H1 (cell line): ENCODE results near the gene UGT1A8. TPM values are rescaled to one million over a fixed set of nuclear protein-coding genes. Genes with fewer than 3 reads are reported as not detected.
A peak's percentile ranks its signal among the peaks of the same experiment; 100 is the strongest.

ENCODE experiments used
- CTCF ChIA-PET: fragments of 300-600 bp; sonication (Branson Sonifier 250); formaldehyde crosslinking; loops from one replicate; lab custom pipeline; 2021; ENCODE audit not compliant: partially characterized antibody; lab: Charles Lee
- POLR2A ChIA-PET: fragments of 300-600 bp; sonication (Branson Sonifier 250); formaldehyde crosslinking; loops from one replicate; lab custom pipeline; 2021; ENCODE audit warnings: inconsistent platforms; ENCODE audit not compliant: partially characterized antibody; lab: Charles Lee
- DNase-seq, 2 experiments: peaks; one replicate each; pipeline versions ENCODE4 v3.0.0 to v3.0.0-alpha.2; 2010 to 2022; ENCODE audit warnings: low spot score in 2 of 2, low read depth in 1 of 2, mixed read lengths in 1 of 2
- FAIRE-seq: peaks from 2 replicates; lab custom pipeline; 2011; peaks lifted over from hg19 to GRCh38; lab: Jason Lieb, UNC
- H2AFZ ChIP-seq: 2 replicates; pipeline ENCODE4 v1.8.1; 2012; ENCODE audit warnings: low read length, inconsistent platforms
- H2AK5ac ChIP-seq: 2 replicates; pipeline ENCODE4 v1.6.1; 2013; ENCODE audit warnings: low read depth, low read length
- H2BK120ac ChIP-seq: replicated peaks from 2 replicates; pipeline ENCODE3; 2013; ENCODE audit warnings: low read depth, low read length, inconsistent platforms
- H2BK12ac ChIP-seq: 2 replicates; pipeline ENCODE4 v1.6.1; 2013; ENCODE audit warnings: low read depth, low read length
- H2BK15ac ChIP-seq: 2 replicates; pipeline ENCODE4 v1.6.1; 2013; ENCODE audit warnings: low read length
- H2BK20ac ChIP-seq: 2 replicates; pipeline ENCODE4 v1.6.1; 2013; ENCODE audit warnings: low read length
- H2BK5ac ChIP-seq: 2 replicates; pipeline ENCODE4 v1.6.1; 2013; ENCODE audit warnings: low read depth, low read length
- H3K14ac ChIP-seq: 2 replicates; pipeline ENCODE4 v1.6.1; 2013; ENCODE audit warnings: inconsistent platforms; ENCODE audit not compliant: insufficient read length
- H3K18ac ChIP-seq: 2 replicates; pipeline ENCODE4 v1.6.1; 2013; ENCODE audit warnings: low read length; ENCODE audit errors: extremely low read depth
- H3K23ac ChIP-seq: 2 replicates; pipeline ENCODE4 v1.6.1; 2013; ENCODE audit warnings: inconsistent platforms; ENCODE audit not compliant: insufficient read length
- H3K23me2 ChIP-seq: 2 replicates; pipeline ENCODE4 v1.6.1; 2013; ENCODE audit warnings: low read depth, low read length
- H3K27ac ChIP-seq: 2 replicates; pipeline ENCODE4 v1.6.1; 2011; ENCODE audit warnings: low read depth, low read length, inconsistent platforms
- H3K27me3 ChIP-seq, 4 experiments: replicated peaks in 1 of 4; 1 replicate in 1 of 4; 2 replicates in 3 of 4; pipeline versions ENCODE4 v1.6.1 to v1.8.1; 2011 to 2013; ENCODE audit warnings: low read length in 3 of 4, mild to moderate bottlenecking in 3 of 4, inconsistent platforms in 2 of 4, mixed read lengths in 2 of 4, moderate library complexity in 1 of 4; ENCODE audit not compliant: control insufficient read depth in 3 of 4, insufficient read depth in 3 of 4; ENCODE audit errors: extremely low read depth in 1 of 4
- H3K36me3 ChIP-seq, 4 experiments: 2 replicates each; pipeline versions ENCODE4 v1.6.1 to v1.8.1; 2011 to 2013; ENCODE audit warnings: mild to moderate bottlenecking in 4 of 4, low read length in 3 of 4, moderate library complexity in 2 of 4, control low read depth in 1 of 4, inconsistent platforms in 1 of 4; ENCODE audit not compliant: insufficient read depth in 4 of 4, control insufficient read depth in 2 of 4
- H3K4ac ChIP-seq: replicated peaks from 2 replicates; pipeline ENCODE3; 2013; ENCODE audit warnings: low read length, low read depth, mixed read lengths, inconsistent platforms; ENCODE audit not compliant: insufficient read length
- H3K4me1 ChIP-seq, 4 experiments: replicated peaks in 1 of 4; 1 replicate in 1 of 4; 2 replicates in 3 of 4; pipeline versions ENCODE4 v1.6.1 to v1.8.1; 2011 to 2013; ENCODE audit warnings: low read length in 3 of 4, inconsistent platforms in 2 of 4, mixed read lengths in 1 of 4; ENCODE audit not compliant: insufficient read depth in 4 of 4, control insufficient read depth in 3 of 4
- H3K4me2 ChIP-seq, 2 experiments: 2 replicates each; pipeline versions ENCODE4 v1.6.1 to v1.8.1; 2011 to 2013; ENCODE audit warnings: low read depth in 2 of 2, low read length in 2 of 2, control low read depth in 1 of 2, inconsistent platforms in 1 of 2, mild to moderate bottlenecking in 1 of 2; ENCODE audit not compliant: insufficient read depth in 1 of 2
- H3K4me3 ChIP-seq, 4 experiments: fragments of 200-600, 300-600 bp in 1 of 4; sonication (generic), shearing (Covaris generic), sonication (Bioruptor Twin) in 1 of 4; 2 replicates each; pipeline versions ENCODE4 v1.5.1 to v1.8.1; 2011 to 2016; ENCODE audit warnings: low read length in 4 of 4, low read depth in 3 of 4, control low read depth in 2 of 4, inconsistent platforms in 2 of 4, mild to moderate bottlenecking in 2 of 4, mixed read lengths in 1 of 4, moderate library complexity in 1 of 4; ENCODE audit not compliant: insufficient read depth in 2 of 4; ENCODE audit errors: extremely low read depth in 1 of 4
- H3K56ac ChIP-seq: replicated peaks from 2 replicates; pipeline ENCODE3; 2013; ENCODE audit warnings: low read depth, mild to moderate bottlenecking, mixed read lengths, low read length, inconsistent platforms; ENCODE audit not compliant: insufficient read length
- H3K79me1 ChIP-seq: 2 replicates; pipeline ENCODE4 v1.6.1; 2013; ENCODE audit warnings: low read depth, low read length, control low read depth
- H3K79me2 ChIP-seq, 2 experiments: 2 replicates each; pipeline versions ENCODE4 v1.6.1 to v1.8.1; 2012 to 2013; ENCODE audit warnings: low read length in 2 of 2, mild to moderate bottlenecking in 2 of 2, inconsistent platforms in 1 of 2; ENCODE audit not compliant: insufficient read depth in 2 of 2, control insufficient read depth in 1 of 2
- H3K9ac ChIP-seq, 4 experiments: replicated peaks in 1 of 4; 1 replicate in 1 of 4; 2 replicates in 3 of 4; pipeline versions ENCODE4 v1.6.1 to v1.8.1; 2011 to 2013; ENCODE audit warnings: low read depth in 3 of 4, low read length in 3 of 4, control low read depth in 2 of 4, mild to moderate bottlenecking in 2 of 4, moderate library complexity in 2 of 4, inconsistent platforms in 1 of 4; ENCODE audit errors: extremely low read depth in 1 of 4
- H3K9me3 ChIP-seq, 2 experiments: 2 replicates each; pipeline versions ENCODE4 v1.6.1 to v1.8.1; 2012 to 2013; ENCODE audit warnings: mild to moderate bottlenecking in 2 of 2, moderate library complexity in 2 of 2, control low read depth in 1 of 2, inconsistent platforms in 1 of 2, low read depth in 1 of 2, low read length in 1 of 2, mixed read lengths in 1 of 2; ENCODE audit not compliant: insufficient read depth in 2 of 2
- H4K20me1 ChIP-seq, 2 experiments: replicated peaks in 1 of 2; 2 replicates each; pipeline versions ENCODE3 to v1.8.1; 2011 to 2013; ENCODE audit warnings: inconsistent platforms in 2 of 2, low read length in 2 of 2, mild to moderate bottlenecking in 1 of 2; ENCODE audit not compliant: insufficient read depth in 2 of 2, control insufficient read depth in 1 of 2
- H4K5ac ChIP-seq: 2 replicates; pipeline ENCODE4 v1.6.1; 2013; ENCODE audit warnings: low read length, low read depth, mixed read lengths, inconsistent platforms; ENCODE audit not compliant: insufficient read length
- H4K8ac ChIP-seq: 2 replicates; pipeline ENCODE4 v1.8.0; 2013; ENCODE audit warnings: mild to moderate bottlenecking, moderate library complexity, low read length, inconsistent platforms; ENCODE audit not compliant: insufficient read depth; ENCODE audit errors: extremely low read depth
- H4K91ac ChIP-seq: replicated peaks from 2 replicates; pipeline ENCODE3; 2013; ENCODE audit warnings: low read length, mixed read lengths, inconsistent platforms; ENCODE audit not compliant: insufficient read length
- ASH2L ChIP-seq: fragments of 200-600, 300-600 bp; sonication (generic); IDR thresholded peaks from one replicate; pipeline ENCODE4 v1.7.1; 2017; ENCODE audit warnings: low read length
- CBX5 ChIP-seq: fragments of 300-800, 300-1000 bp; sonication (generic); IDR thresholded peaks from 2 replicates; pipeline ENCODE4 v1.7.1; 2016; ENCODE audit warnings: antibody characterized with exemption, low read length, low read depth
- CEBPB ChIP-seq: IDR thresholded peaks from 2 replicates; pipeline ENCODE4 v1.6.1; 2012; ENCODE audit warnings: low read depth, low read length
- EGR1 ChIP-seq: IDR thresholded peaks from 2 replicates; pipeline ENCODE4 v1.6.1; 2011; ENCODE audit warnings: low read depth, low read length, borderline replicate concordance
- EZH2 ChIP-seq: fragments of 200-600 bp; sonication (generic); IDR thresholded peaks from 2 replicates; pipeline ENCODE4 v1.7.1; 2012; ENCODE audit warnings: low read depth, mild to moderate bottlenecking, moderate library complexity, low read length, inconsistent platforms; ENCODE audit not compliant: severe bottlenecking
- FOSL1 ChIP-seq: IDR thresholded peaks from 2 replicates; pipeline ENCODE4 v1.6.1; 2011; ENCODE audit warnings: mild to moderate bottlenecking, low read depth, low read length, moderate library complexity; ENCODE audit not compliant: insufficient read depth
- GTF2F1 ChIP-seq: IDR thresholded peaks from 2 replicates; pipeline ENCODE4 v1.6.1; 2012; ENCODE audit warnings: low read depth, low read length, improper control_type of control experiment, borderline replicate concordance
- JUN ChIP-seq: IDR thresholded peaks from 2 replicates; pipeline ENCODE4 v1.6.1; 2011; ENCODE audit warnings: low read depth, mild to moderate bottlenecking, improper control_type of control experiment, low read length
- MAFK ChIP-seq: IDR thresholded peaks from 2 replicates; pipeline ENCODE4 v1.6.1; 2012; ENCODE audit warnings: low read depth, mild to moderate bottlenecking, improper control_type of control experiment, low read length
- SAP30 ChIP-seq: fragments of 300-600 bp; sonication (generic); IDR thresholded peaks from 2 replicates; pipeline ENCODE4 v1.7.1; 2012; ENCODE audit warnings: low read length, moderate library complexity, mild to moderate bottlenecking, inconsistent platforms; ENCODE audit not compliant: insufficient read depth, insufficient replicate concordance
- SIX5 ChIP-seq: IDR thresholded peaks from 2 replicates; pipeline ENCODE4 v1.6.1; 2011; ENCODE audit warnings: mild to moderate bottlenecking, low read depth, low read length
- SUZ12 ChIP-seq: fragments of 200-600 bp; sonication (generic); IDR thresholded peaks from 2 replicates; pipeline ENCODE4 v1.6.1; 2012; ENCODE audit warnings: mild to moderate bottlenecking, inconsistent platforms, low read length, moderate library complexity, mixed read lengths
- TEAD4 ChIP-seq: IDR thresholded peaks from 2 replicates; pipeline ENCODE4 v1.6.1; 2012; ENCODE audit warnings: low read depth, low read length, inconsistent platforms, mixed read lengths
- WGBS, 2 experiments: shearing (Covaris generic) in 1 of 2; methylation state at CpG; one replicate each; pipeline versions ENCODE4 v1.1.6 to v1.1.7; 2013 to 2015; ENCODE audit warnings: low lambda C conversion rate in 2 of 2, mixed read lengths in 2 of 2, inconsistent platforms in 1 of 2, low coverage in 1 of 2, missing lambda C conversion rate in 1 of 2; ENCODE audit not compliant: insufficient replicate concordance in 2 of 2, insufficient coverage in 1 of 2, insufficient read length in 1 of 2; ENCODE audit errors: extremely low coverage in 1 of 2, missing lambda C conversion rate in 1 of 2; 5-methylcytosine and 5-hydroxymethylcytosine counted together
- polyA plus RNA-seq, 7 experiments: library from polyadenylated mRNA; depleted of rRNA in 3 of 7; stranded (reverse) in 5 of 7; unstranded in 2 of 7; fragments of >200 nt in 5 of 7; fragments of 200-250 nt in 2 of 7; gene quantifications; 1 replicate in 5 of 7; 2 replicates in 1 of 7; 4 replicates in 1 of 7; pipeline versions ENCODE4 v1.2.1 to v1.2.3, GENCODE V29; 2011 to 2013; ENCODE audit warnings: missing spikeins in 2 of 7, mixed read lengths in 2 of 7
- total RNA-seq: library from RNA; stranded (reverse); fragmentation: NEBNext Ultra II Directional; extraction: Animal tissue kit (Norgen Biotek cat#: 25700); gene quantifications from 2 replicates; pipeline ENCODE4 v1.2.1, GENCODE V29; 2021
- TF ChIP-seq, protein P1 (sequence below): IDR thresholded peaks from 2 replicates; pipeline ENCODE4 v1.6.1; 2011; ENCODE audit warnings: low read depth, mild to moderate bottlenecking, low read length; ENCODE audit not compliant: insufficient read depth

Gene UGT1A8
- total and polyA plus RNA-seq, 2 of the 8 experiments (the other 6 are each of a cell fraction or from before 2014, with no cell fraction given), result not detected

DNA sequence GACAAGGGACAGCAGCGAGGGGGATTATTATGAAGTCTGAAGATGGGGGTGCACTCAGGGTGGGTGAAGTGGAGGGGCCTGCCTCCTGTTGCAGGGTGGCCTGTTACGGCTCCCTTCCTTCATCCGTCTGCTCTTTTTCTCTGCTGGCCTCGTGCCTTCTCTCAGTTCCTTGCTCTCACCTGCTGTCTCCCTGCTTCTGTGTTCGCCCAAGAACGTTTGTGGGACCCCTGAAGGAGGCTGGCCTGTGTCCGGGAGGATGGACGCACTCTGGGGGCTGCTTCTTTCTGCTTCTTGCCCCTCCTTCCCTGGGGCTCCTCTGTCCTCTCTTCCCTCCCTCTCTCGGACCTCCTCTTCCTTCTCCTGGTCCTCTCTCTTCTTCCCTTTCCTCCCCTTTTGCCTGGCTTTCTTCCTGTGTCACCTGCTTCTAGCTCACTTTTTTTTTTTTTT is 174.5 kb downstream of the UGT1A8 start:
- POLR2A ChIA-PET, result interaction anchor here (1.4 kb wide), 1 partner anchor 62 kb away, joined by 3 read pairs; the partner anchor contains the start of gene HJURP
- no peak overlapping the region for H3K27ac ChIP-seq
- no peak overlapping the region for H3K4me2 ChIP-seq
- no peak overlapping the region for H3K18ac ChIP-seq
- no peak overlapping the region for H3K14ac ChIP-seq
- H2BK120ac ChIP-seq, result no peak overlapping the region
- WGBS, 2 experiments, result 88% methylated on average over 9 of the region's 9 CpGs; no CpG with 5 or more reads in 1 of the 2 experiments
- H3K23me2 ChIP-seq, result no peaks in the 10 kb centered on the region
- H2AFZ ChIP-seq, result no peak overlapping the region
- no peaks in the 10 kb centered on the region for H3K79me1 ChIP-seq
- no peak overlapping the region for H3K4me3 ChIP-seq
- no peak overlapping the region for H3K9ac ChIP-seq
- no peak overlapping the region for H4K5ac ChIP-seq
- H4K20me1 ChIP-seq, result no peaks in the 10 kb centered on the region
- no peak overlapping the region for H3K56ac ChIP-seq
- H3K79me2 ChIP-seq, result no peaks in the 10 kb centered on the region
- DNase-seq (peak in 1 of 2 experiments; percentile 17), FAIRE-seq (no peak)
- H4K91ac ChIP-seq, result no peak overlapping the region
- no peak overlapping the region for H3K23ac ChIP-seq
- H3K4ac ChIP-seq, result no peak overlapping the region
- no peak overlapping the region for H2BK12ac ChIP-seq
- H2BK15ac ChIP-seq, result no peak overlapping the region
- H3K36me3 ChIP-seq, result no peaks in the 10 kb centered on the region
- H3K9me3 ChIP-seq, result peaks cover 0 to 5% of the 10 kb centered on the region in 2 experiments; a peak in 1 of 4 replicates
- H4K8ac ChIP-seq, result no peak overlapping the region
- H2BK20ac ChIP-seq, result no peak overlapping the region
- no peaks in the 10 kb centered on the region for H3K4me1 ChIP-seq
- CTCF ChIA-PET, result interaction anchor here (0.7 kb wide), 1 partner anchor 36 kb away, joined by 3 read pairs; no protein-coding TSS in a partner anchor
- no peaks in the 10 kb centered on the region for H3K27me3 ChIP-seq
- no peak overlapping the region for H2AK5ac ChIP-seq
- H2BK5ac ChIP-seq, result no peak overlapping the region
- TF ChIP-seq, protein P1, sequence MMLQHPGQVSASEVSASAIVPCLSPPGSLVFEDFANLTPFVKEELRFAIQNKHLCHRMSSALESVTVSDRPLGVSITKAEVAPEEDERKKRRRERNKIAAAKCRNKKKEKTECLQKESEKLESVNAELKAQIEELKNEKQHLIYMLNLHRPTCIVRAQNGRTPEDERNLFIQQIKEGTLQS, result no peak
- no peak for TF ChIP-seq GTF2F1
- no peak for TF ChIP-seq CBX5
- no peak for TF ChIP-seq ASH2L
- TF ChIP-seq SUZ12, result no peak
- TF ChIP-seq EGR1, result no peak
- TF ChIP-seq CEBPB, result no peak
- no peak for TF ChIP-seq MAFK
- TF ChIP-seq EZH2, result no peak
- no peak for TF ChIP-seq SIX5
- TF ChIP-seq JUN, result no peak
- TF ChIP-seq TEAD4, result no peak
- TF ChIP-seq SAP30, result no peak
- no peak for TF ChIP-seq FOSL1
